GM12878 (cell line): Measurements from ENCODE around the gene RNU6-9. TPM values are rescaled to one million over a fixed set of nuclear protein-coding genes. Genes with fewer than 3 reads are reported as not detected.

ENCODE experiments used
- ATAC-seq: fragments of 200-7000 bp; cut with Tn5 transposase; 3 replicates; pipeline ENCODE4 v1.9.1; 2020; ENCODE audit warnings: mild to moderate bottlenecking, moderate library complexity
- BruUV-seq: library from RNA; stranded (reverse); fragments of 400-500 nt; replicated peaks from 2 replicates; lab custom pipeline; 2021; lab: Mats Ljungman, UMichigan
- CTCF ChIA-PET: fragments of 300-600 bp; sonication (Branson Sonifier 250); formaldehyde crosslinking; extraction: SDS; loops from one replicate; lab custom pipeline; 2021; ENCODE audit warnings: inconsistent platforms; lab: Yijun Ruan, JAX
- POLR2A ChIA-PET: fragments of 350-600 bp; formaldehyde crosslinking; extraction: SDS; loops from one replicate; lab custom pipeline; 2021; ENCODE audit warnings: inconsistent platforms; lab: Charles Lee
- RAD21 ChIA-PET: fragments of 300-600 bp; sonication (Branson Sonifier 250); formaldehyde crosslinking; loops from one replicate; lab custom pipeline; 2023; ENCODE audit warnings: antibody characterized with exemption; ENCODE audit not compliant: unreplicated experiment; lab: Charles Lee
- SMC1A ChIA-PET: fragments of 300-600 bp; sonication (Branson Sonifier 250); formaldehyde crosslinking; loops from one replicate; lab custom pipeline; 2023; ENCODE audit not compliant: unreplicated experiment, uncharacterized antibody; lab: Charles Lee
- DNase-seq: peaks from one replicate; pipeline ENCODE4 v3.0.0-alpha.2; 2011; ENCODE audit warnings: low read depth, low spot score
- FAIRE-seq: peaks from 3 replicates; lab custom pipeline; 2011; peaks lifted over from hg19 to GRCh38; lab: Jason Lieb, UNC
- H2AFZ ChIP-seq: 2 replicates; pipeline ENCODE4 v1.6.0; 2011; ENCODE audit warnings: low read depth, low read length, control low read depth; ENCODE audit not compliant: control insufficient read depth
- H3K27ac ChIP-seq: 2 replicates; pipeline ENCODE4 v1.5.1; 2011; ENCODE audit warnings: control low read depth; ENCODE audit not compliant: control insufficient read depth, insufficient read depth
- H3K27me3 ChIP-seq, 2 experiments: replicated peaks in 1 of 2; 2 replicates each; pipeline versions ENCODE4 v1.6.0 to v1.6.1; 2011; ENCODE audit warnings: low read length in 1 of 2; ENCODE audit not compliant: control insufficient read depth in 2 of 2, insufficient read depth in 2 of 2
- H3K36me3 ChIP-seq, 2 experiments: 2 replicates each; pipeline ENCODE4 v1.5.1; 2011; ENCODE audit warnings: low read length in 1 of 2; ENCODE audit not compliant: control insufficient read depth in 2 of 2, insufficient read depth in 2 of 2
- H3K4me1 ChIP-seq: 2 replicates; pipeline ENCODE4 v1.6.1; 2011; ENCODE audit warnings: mild to moderate bottlenecking, low read length, moderate library complexity, mixed read lengths; ENCODE audit not compliant: control insufficient read depth, insufficient read depth
- H3K4me2 ChIP-seq: 2 replicates; pipeline ENCODE4 v1.6.0; 2011; ENCODE audit warnings: control low read depth; ENCODE audit not compliant: control insufficient read depth, insufficient read depth
- H3K4me3 ChIP-seq: fragments of 200-600 bp; sonication (generic); 2 replicates; pipeline ENCODE4 v1.5.1; 2016
- H3K79me2 ChIP-seq: 2 replicates; pipeline ENCODE4 v1.6.0; 2011; ENCODE audit warnings: low read length; ENCODE audit not compliant: control insufficient read depth, insufficient read depth
- H3K9ac ChIP-seq: 2 replicates; pipeline ENCODE4 v1.8.0; 2011; ENCODE audit warnings: low read length, control low read depth, mixed read lengths; ENCODE audit not compliant: control insufficient read depth, insufficient read depth
- H3K9me3 ChIP-seq: replicated peaks from 3 replicates; pipeline ENCODE4 v1.5.1; 2011; ENCODE audit warnings: mild to moderate bottlenecking, low read length; ENCODE audit not compliant: control insufficient read depth, insufficient read depth
- H4K20me1 ChIP-seq: 2 replicates; pipeline ENCODE4 v1.6.0; 2011; ENCODE audit not compliant: control insufficient read depth, insufficient read depth
- FOXM1 ChIP-seq: IDR thresholded peaks from 2 replicates; pipeline ENCODE4 v1.6.1; 2012; ENCODE audit warnings: low read depth, mild to moderate bottlenecking, inconsistent platforms, low read length, moderate library complexity
- KLF5 ChIP-seq: fragments of 450-650 bp; IDR thresholded peaks from 2 replicates; pipeline ENCODE4 v1.6.1; 2014; ENCODE audit warnings: mild to moderate bottlenecking; ENCODE audit not compliant: partially characterized antibody
- POLR2A ChIP-seq: IDR thresholded peaks from 2 replicates; pipeline ENCODE4 v1.6.1; 2011; ENCODE audit warnings: low read depth, mild to moderate bottlenecking, low read length
- ZNF274 ChIP-seq: IDR thresholded peaks from one replicate; pipeline ENCODE4 v1.8.0; 2011; ENCODE audit not compliant: insufficient read length, insufficient read depth
- WGBS: methylation state at CpG from one replicate; pipeline ENCODE4 v1.1.6; 2016; ENCODE audit warnings: low lambda C conversion rate; ENCODE audit not compliant: insufficient replicate concordance, insufficient coverage; ENCODE audit errors: missing lambda C conversion rate; 5-methylcytosine and 5-hydroxymethylcytosine counted together
- in situ Hi-C: fragments of 300-500 bp; cut with MboI; formaldehyde crosslinking; loops from 9 replicates; pipeline ENCODE4 v1.14.3; 2018; ENCODE audit warnings: mixed read lengths
- intact Hi-C: fragments of 100-400 bp; cut with micrococcal nuclease; formaldehyde crosslinking; loops from one replicate; pipeline ENCODE4 v1.14.2; 2022; ENCODE audit not compliant: unreplicated experiment
- polyA plus RNA-seq, 11 experiments: library from polyadenylated mRNA; depleted of rRNA in 4 of 11; unstranded in 6 of 11; stranded (reverse) in 5 of 11; fragments of >200 nt; fragmentation: Nextera tagmentation in 4 of 11; fragmentation: Illumina TruSeq in 1 of 11; extraction: Ambion mirVana in 4 of 11; extraction: Trizol in 1 of 11; gene quantifications; 1 replicate in 1 of 11; 2 replicates in 10 of 11; pipeline versions ENCODE4 v1.2.1 to v1.2.3, GENCODE V29; 2011 to 2016; ENCODE audit warnings: inconsistent platforms in 2 of 11, missing spikeins in 2 of 11, low read depth in 1 of 11
- total RNA-seq, 4 experiments: library from RNA; depleted of rRNA in 3 of 4; stranded (reverse); fragments of >200 nt in 3 of 4; fragmentation: Illumina TruSeq in 1 of 4; extraction: Trizol in 1 of 4; gene quantifications; 2 replicates each; pipeline versions ENCODE4 v1.2.1 to v1.2.3, GENCODE V29; 2013 to 2021
- TF ChIP-seq, protein P1 (sequence below): fragments of 450-650 bp; IDR thresholded peaks from 2 replicates; pipeline ENCODE4 v1.6.1; 2017; ENCODE audit warnings: antibody characterized with exemption, mild to moderate bottlenecking, moderate library complexity

Gene RNU6-9
- total and polyA plus RNA-seq, 10 of the 15 experiments (the other 5 are each of a cell fraction or from before 2014, with no cell fraction given): not detected

- Histone ChIP-seq H3K27ac (no peak overlapping the region), H3K9me3 (no peaks in the 10 kb centered on the region), H3K36me3 (no peaks in the 10 kb centered on the region; a peak in 2 of 4 replicates), H3K4me1 (no peaks in the 10 kb centered on the region), H4K20me1 (no peaks in the 10 kb centered on the region), H2AFZ (no peak overlapping the region), H3K27me3 (no peaks in the 10 kb centered on the region), H3K4me2 (no peak overlapping the region), H3K79me2 (no peaks in the 10 kb centered on the region), H3K4me3 (no peak overlapping the region), H3K9ac (no peak overlapping the region)
- ChIA-PET RAD21 (no interaction called here), SMC1A (no interaction called here), POLR2A (interaction anchor here (0.5 to 1.1 kb wide), 2 partner anchors 21 to 27 kb away, joined by 3 to 4 read pairs; partner anchors contain the start of genes MED16 and RNU6-9), CTCF (no interaction called here)
- TF ChIP-seq POLR2A (peak; percentile 28; the same call in 1 of the 2 replicates), FOXM1 (no peak), KLF5 (no peak), ZNF274 (no peak)
- TF ChIP-seq, protein P1, sequence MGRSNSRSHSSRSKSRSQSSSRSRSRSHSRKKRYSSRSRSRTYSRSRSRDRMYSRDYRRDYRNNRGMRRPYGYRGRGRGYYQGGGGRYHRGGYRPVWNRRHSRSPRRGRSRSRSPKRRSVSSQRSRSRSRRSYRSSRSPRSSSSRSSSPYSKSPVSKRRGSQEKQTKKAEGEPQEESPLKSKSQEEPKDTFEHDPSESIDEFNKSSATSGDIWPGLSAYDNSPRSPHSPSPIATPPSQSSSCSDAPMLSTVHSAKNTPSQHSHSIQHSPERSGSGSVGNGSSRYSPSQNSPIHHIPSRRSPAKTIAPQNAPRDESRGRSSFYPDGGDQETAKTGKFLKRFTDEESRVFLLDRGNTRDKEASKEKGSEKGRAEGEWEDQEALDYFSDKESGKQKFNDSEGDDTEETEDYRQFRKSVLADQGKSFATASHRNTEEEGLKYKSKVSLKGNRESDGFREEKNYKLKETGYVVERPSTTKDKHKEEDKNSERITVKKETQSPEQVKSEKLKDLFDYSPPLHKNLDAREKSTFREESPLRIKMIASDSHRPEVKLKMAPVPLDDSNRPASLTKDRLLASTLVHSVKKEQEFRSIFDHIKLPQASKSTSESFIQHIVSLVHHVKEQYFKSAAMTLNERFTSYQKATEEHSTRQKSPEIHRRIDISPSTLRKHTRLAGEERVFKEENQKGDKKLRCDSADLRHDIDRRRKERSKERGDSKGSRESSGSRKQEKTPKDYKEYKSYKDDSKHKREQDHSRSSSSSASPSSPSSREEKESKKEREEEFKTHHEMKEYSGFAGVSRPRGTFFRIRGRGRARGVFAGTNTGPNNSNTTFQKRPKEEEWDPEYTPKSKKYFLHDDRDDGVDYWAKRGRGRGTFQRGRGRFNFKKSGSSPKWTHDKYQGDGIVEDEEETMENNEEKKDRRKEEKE: no peak
- FAIRE-seq: no peak
- in situ Hi-C loops: no loop called here
- no peak for DNase-seq
- BruUV-seq: no TSS peak
- WGBS: 76% methylated on average over 19 of the region's 33 CpGs
- no peak for ATAC-seq
- intact Hi-C loops: no loop called here
Measured at GRCh38 chr19:871446-872265, 21.6 kb upstream of the RNU6-9 start.
